Umbilical cord (tissue), 2 donors: ENCODE measurements around the gene DIS3L. TPM values are rescaled to one million over a fixed set of nuclear protein-coding genes. Genes with fewer than 3 reads are reported as not detected.
"Not testable (repeated sequence)": the region's sequence is repeated elsewhere in the genome, so short reads cannot be mapped to it uniquely, and the experiment has no call there.

Experiments
- DNase-seq: peaks from one replicate; pipeline ENCODE4 v3.0.0-alpha.2; 2015; ENCODE audit warnings: low spot score
- total RNA-seq: library from RNA; depleted of rRNA; stranded (reverse); fragments of >200 nt; gene quantifications from one replicate; pipeline ENCODE4 v1.2.3, GENCODE V29; 2014; ENCODE audit warnings: low replicate concordance; ENCODE audit not compliant: insufficient read depth

The DIS3L gene
- total RNA-seq, 1 donor from 2014 or later, result 22.4 TPM

DNA sequence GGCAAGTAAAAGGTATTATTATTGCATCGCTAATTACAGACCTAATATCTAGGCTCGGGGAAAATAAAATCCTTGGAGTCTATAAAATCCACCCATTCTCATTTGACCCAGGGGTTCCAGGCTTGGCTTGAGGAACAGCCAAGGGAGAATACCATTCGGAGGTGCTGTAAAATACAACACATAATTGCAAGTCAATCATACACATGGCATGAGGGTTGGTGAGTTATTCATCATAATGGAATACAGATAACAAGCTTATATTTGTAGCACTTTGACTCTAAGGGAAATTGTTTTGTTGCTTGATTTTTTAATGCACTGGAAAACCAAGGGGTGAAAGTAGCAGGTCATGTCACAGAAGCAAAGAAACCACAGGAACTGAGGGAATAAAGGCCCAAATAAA is 16.8 kb upstream of the DIS3L start:
- no peak for DNase-seq

DNA sequence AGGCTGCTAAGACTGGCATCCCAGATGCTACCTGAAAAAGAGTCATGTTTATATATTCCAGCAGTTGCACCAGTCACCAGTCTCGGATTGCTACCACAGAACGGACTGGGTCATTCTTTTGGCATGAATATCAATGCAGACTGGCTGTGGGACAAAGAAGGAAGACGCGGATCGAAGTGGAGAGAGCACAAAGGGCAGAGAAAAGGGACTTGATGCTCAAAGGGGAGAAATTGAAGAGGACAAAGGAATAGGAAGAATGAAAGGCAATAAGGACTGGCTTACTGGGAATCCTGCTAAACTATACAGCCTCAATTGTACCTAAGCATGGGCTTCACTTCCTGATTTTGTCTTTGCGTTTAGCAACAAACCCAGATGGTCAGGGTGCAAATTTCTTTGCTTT is 15.3 kb upstream of the DIS3L start:
- DNase-seq, result no peak

DNA sequence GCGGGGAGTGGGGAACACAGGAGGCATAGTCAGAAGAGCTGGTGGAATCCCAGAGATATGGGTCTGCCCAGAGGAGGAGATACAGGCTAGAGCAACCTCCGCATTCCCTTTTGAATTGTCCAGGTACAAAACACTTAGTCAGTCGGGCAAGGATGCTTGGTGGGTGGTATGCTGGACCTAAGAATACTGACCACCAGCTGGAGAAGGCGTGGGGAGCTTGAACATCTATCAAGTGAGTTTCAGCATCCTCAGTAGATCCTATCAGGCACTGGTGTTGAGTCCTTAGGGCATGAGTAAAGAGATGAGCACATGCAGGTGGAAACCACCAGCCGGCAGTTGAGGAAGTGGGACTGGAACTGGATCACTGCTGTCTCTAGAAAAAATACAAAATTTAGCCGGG is 14.7 kb upstream of the DIS3L start:
- no peak for DNase-seq

DNA sequence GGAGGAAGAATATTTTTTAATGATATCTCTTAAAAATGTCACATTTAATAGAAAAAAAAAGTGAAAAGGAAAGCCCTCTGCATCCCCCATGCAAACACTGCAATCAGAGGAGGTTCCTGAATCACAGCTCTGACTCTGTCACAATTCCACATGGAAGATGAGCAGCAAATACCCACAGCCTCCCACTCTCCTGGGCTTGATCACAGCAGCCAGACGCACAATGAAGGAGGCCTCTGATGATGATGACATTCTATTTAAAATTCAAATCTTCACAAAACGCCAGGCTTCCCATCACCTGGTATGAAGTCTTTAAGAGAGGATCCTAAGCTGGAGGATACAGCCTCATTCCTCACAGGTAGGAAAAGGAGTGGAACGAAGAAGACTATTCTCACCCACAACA is 9.1 kb upstream of the DIS3L start:
- peak; percentile 10 for DNase-seq

DNA sequence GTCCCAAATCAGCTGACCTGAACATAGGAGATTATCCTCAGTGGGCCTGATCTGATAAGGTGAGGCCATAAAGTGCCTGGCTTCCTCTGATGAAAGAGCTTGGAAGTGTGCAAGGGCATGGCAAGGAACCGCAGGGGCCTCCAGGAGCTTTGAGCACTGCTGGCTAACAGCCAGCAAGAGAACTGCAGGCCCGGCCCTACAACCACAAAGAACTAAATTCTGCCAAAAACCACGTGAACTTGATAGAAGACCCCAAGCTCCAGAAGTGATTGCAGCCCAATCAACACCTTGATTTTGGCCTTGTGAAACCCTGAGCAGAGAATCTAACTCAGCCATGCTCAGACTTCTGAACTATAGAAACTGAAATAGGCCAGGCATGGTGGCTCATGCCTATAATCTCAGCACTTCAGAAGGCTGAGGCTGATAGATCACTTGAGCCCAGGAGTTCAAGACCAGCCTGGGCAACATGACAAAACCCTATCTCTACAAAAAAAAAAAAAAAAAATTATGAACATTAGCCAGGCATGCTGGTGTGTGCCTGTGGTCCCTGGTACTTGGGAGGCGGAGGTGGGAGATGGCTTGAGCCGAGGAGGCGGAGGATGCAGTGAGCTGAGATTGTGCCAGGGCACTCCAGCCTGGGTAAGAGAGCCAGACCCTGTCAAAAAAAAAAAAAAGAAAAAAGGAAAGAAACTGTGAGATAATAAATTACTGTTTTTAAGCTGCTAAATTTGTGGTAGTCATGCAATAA is 7.7 kb upstream of the DIS3L start:
- DNase-seq, result peak; percentile 70

DNA sequence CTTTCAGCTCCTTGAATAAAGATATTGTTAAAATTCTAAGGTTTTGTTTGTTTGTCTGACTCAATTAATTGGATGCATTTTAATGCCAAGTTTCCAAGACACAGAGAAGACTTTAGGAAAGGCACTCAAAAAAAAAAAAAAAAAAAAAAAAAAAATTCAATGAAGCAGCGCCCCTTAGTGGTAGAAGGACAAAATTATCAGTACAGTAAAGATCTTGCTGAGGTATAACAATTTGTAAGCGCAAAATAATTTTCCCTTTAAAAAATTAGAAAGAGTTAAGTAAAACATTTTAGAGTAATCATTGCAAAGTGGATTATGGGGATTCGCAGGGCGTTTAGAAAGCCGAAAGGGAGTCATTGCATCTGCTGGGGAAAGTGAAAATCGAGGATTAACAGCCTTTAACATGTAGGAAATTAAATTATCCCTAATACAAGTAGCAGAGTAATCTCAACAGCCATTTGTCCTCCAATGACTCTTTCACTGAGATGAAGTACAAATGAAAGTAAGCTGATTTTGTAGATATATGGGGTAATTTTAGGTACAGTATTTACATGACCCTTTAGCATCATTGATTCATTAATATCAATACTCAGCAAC is 5.8 kb upstream of the DIS3L start:
- peak; percentile 70 for DNase-seq

DNA sequence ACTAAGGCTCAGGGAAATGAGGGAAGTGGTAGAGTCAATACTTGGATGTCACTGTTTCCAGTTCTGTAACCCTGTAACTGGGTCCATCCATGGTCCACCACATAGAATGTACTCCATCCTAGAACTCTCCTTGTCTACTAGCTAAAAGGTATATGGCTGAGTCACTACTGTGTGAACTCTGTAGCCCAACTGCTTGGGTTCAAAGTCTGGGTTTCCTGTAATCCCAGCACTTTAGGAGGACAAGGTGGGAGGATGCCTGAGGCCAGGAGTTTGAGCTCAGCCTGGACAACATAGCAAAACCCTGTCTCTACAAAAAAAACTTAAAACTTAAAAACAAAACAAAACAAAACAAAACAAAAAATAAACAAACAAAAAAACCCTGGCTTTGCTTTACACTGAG is 5.3 kb upstream of the DIS3L start:
- DNase-seq, result no peak

DNA sequence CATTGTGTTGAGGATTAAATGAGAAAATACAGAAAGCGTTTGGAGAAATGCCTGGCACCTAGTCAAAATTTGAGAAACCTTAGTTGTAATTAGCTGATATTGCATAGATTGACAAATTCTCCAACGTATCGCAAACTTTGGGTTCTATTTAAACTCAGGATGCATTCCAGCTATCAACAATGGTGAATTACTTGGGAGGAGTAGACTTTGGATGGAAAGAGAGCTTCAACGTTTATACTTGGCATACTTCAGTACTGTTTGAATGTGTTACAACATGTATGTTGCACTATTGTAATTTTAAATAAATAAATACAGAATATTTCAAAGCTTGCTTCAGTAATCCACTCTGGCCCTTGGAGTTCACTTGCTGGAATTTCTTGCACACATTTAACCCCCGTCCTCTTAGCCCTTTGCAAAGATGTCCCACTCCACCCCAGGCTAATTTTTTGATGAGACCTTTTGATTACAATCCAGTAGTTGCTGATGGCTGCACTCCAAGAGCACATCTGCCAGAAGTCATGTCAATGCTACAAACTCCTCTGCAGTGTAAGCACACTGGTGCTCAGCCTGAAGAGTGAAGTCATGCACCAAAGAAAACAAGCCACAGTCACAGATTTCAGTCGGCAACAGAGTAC is 4.7 kb upstream of the DIS3L start:
- no peak for DNase-seq

DNA sequence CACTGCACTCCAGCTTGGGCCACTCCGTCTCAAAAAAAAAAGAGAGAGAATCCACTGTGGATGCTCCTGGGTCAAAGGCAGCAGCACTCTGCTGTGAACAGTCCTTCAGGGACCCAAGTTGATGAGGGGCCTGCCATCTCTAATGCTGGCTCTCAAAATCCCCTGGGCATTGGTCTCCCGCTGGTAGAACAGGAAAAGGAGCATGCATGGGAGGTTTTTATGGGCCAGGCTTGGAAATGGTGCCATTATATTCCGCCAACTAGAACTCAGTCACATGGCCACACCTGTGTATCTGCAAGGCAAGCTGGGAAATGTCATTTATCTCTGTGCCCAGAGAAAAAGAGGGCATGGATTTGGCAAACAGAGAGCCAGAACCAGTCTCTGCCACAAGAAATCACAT is 3.4 kb upstream of the DIS3L start:
- DNase-seq, result no peak

DNA sequence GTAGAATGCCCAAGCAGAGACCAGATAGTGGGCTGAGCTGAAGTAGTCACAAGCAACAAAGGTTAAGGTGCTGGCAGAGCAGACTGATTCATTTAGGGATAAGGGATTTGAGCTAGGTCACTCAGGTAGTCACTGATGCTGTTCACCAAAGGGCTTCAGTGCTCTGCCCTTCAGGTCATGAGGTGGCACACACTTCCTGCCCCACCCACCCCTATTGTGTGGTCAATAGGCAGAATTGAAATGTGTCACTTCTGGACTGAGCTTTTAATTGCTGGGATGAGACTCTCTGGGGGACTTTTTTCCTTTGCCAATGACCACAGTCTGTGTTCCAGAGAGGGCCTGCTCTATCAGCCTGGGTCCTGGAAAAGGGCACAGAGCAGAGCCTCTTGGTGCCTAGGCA is 2.9 kb upstream of the DIS3L start:
- no peak for DNase-seq

DNA sequence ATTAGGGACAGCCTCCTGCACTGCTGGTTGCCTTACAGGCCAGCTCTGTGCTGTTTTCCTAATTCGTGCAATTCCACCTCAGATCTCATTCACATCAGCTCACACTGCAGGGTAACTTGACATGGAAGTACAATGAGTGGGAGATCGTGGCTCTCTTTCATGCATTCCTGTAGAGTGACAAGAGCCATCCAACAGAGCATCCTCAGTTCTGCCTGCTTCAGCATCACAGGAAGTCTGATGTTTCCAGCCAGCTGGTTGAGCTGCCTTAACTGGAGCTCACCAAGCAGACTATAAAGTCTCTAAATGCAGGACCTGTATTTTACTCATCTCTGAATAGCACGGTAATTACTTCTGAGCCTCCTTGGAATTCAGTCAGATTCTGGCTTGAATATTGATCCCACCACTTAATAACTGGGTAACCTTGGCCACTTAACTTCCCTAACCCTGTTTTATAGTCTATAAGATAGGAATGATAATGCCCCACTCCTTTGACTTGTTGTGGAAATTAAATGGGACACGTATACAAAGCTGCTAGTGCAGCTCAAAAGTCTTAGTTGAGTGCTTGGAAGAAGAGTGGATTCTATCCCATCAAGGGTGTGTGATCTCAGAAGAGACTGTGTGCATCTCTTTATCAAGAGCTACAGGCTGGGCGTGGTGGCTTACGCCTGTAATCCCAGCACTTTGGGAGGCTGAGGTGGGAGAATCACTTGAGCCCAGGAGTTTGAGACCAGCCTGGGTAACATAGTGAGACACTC is 1.4 kb upstream of the DIS3L start:
- DNase-seq, result peak; percentile 59

DNA sequence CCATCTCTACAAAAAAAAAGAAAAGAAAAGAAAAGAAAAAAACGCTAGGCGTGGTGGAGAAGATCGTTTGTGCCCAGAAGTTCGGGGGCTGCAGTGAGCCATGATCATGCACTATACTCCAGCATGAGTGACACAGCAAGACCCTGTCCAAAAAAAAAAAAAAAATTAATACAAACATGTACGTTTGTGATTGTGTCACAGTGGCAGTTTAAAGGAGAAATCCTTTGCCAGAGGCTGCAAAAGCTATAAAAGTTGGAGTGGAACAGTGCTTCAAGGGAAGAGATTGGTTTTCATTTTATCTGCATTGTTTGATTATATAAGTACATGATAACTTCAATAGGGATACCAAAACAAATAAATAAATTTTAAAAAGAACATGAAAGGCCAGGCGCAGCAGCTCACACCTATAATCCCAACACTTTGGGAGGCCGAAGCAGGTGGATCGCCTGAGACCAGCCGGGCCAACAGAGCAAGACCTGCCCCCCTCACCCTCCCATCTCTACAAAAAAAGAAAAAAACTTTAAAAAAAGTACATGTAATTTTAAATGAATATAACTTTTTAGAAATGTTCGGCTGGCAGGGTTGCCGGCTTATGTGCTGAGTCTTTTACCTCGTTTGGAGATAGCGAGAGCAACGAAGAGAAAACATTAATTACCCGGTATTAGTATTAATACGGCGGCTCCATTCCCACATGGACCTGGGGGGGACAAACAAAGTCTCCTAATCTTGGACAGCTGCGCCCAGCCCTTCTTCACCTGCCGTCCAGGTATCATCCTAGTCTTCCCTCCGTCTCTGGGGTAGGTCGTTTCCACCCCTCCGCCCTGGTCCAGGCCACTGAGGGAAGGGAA is 573 bp upstream of the DIS3L start:
- DNase-seq, result peak; percentile 3

DNA sequence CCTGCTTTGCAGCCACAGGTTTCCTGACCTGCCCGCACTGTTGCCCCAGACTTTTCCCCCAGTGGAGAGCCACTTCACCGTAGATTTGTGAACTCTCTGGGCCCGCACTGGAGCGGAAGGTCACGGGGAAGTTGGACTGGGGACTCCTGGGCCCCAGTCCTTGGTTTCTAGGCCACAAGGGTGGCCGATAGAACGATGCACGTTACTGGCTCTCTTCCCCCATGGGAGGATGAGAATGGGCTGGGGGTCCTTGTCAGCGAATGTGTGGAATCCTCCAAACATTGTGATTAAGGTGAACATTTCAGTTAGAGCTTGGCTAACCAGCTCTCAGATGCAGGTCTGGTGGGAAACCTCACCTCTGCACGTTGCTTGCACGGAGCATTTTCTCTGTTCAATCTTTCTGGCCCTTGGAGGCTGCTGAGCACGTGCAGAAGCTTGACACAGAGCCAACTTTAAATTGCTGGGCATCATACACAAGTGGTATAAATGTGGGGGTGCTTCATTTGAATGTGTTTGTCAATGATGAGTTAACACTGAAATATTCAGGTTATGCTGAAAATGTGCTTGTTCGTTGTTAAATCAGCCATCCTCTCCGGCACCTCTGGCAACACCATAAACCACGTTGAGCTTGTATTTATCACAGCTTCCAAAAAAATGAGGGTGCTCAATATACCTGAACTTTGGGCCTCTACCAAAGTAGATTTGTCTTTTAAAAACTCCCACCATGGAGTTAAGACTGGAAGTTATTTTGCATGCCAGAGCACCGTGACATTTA is 976 bp downstream of the DIS3L start:
- DNase-seq, result no peak

DNA sequence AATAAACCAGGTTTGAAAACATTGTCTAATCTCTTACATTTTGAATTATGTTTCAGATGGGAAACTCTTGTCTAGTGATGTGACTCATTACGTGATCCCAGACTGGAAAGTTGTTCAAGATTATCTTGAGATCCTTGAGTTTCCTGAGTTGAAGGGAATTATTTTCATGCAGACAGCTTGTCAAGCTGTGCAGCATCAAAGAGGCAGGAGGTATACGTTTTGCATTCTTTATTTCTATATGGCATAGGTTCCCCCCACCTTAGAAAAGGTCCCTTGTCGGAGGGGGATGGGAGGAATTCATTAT is 1.5 kb downstream of the DIS3L start:
- peak; percentile 83 for DNase-seq

DNA sequence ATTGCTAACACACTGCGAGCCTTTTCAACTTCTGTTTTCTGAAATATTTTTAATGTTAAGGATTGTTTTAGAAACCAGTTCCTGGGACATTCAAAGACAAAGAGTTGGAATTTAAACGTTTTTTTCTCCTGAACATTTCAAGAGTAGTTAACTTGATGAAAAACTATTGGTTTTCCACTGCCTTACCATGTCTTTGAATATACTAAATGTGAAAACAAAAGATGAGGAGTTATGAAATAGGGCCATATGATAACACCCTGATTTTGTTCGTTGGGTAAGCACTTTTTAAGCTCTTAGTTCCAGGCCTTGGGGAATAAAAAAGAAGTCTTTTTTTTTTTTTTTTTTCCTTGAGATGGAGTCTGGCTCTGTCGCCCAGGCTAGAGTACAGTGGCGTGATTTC is 2.8 kb downstream of the DIS3L start:
- DNase-seq, result no peak

DNA sequence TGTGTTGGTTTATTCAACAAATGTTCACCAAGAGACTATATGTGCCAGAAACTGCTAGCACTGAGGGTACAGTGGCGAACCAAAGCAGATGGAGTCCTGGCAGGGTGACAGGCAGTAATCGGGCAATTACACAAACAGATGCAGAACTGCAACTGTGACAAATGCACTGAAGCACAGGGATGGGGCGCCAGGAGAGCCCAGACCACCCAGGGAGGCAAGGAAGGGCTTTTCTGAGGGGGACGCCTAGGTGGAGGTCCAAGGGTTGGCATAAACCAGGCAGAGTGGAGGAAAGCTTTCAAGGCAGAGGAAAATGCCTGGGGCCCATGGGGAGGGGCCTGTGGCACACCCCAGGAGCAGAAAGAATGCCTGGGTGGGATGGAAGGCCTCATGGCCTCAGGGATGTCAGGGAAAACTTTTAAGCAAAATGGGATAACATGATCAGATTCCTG is 5.5 kb downstream of the DIS3L start:
- DNase-seq, result no peak

DNA sequence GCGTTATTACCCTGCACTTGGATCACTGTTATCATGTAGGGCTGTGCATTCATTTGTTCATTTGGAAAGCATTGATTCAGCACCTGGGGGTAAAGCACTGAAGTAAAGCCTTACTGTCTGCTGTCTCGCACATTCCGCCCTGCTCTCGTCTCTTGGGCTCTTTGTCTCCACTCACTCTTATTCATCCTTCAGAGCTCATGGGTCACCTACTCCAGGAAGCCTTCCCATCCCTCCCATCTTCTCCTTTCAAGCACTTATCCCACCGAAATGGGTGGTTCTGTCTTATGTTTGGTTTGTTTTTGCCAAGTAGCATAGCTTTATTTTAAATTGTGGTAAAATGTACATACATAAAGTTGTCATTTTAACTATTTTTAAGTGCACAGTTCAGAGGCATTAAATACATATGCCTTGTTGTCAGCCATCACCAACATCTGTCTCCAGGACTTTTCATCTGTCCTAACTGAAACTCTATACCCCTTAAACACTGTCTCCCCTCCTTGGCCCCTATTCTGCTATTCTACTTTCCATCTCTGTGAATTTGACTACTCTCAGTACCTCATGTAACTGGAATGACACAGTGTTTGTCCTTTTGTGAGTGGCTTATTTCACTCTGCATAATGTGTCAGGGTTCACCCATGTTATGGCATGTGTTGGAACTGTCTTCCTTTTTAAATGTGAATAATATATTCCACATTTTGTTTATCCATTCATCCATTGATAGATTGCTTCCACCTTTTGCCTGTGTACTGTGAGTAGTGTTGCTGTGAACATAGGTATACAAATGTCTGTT is 9.3 kb downstream of the DIS3L start:
- no peak for DNase-seq

DNA sequence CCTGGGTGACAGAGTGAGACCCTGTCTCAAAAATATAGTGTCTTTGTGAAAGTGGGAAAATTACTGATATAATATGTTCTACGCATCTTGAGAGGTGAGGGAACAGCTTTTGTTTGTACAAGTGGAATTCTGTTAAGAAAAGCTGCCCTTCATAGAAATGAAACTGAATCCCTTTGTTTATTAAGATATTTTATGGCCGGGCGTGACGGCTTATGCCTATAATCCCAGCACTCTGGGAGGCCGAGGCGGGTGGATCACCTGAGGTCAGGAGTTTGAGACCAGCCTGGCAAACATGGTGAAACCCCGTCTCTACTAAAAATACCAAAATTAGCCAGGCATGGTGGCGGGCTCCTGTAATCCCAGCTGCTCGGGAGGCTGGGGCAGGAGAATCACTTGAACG is 11.1 kb downstream of the DIS3L start:
- not testable (repeated sequence) for DNase-seq

DNA sequence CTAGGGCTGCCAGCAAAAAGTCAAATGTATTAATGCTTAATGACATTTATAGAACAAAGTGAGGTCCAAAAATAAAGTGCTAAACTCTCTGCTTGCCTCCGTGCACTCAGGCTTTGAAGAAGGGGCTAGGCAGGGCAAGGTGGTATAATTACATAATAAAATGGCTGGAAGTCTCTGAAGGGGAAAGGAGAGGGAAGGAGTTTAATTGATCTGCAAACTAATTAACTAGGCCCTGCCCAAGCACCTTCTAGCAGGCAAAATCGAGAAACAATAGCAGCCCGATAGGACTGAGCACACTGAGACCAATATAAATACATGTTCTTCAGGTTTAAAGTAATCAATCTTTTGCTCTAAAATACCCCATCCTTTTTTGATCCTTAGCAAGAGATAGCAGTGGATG is 13.0 kb downstream of the DIS3L start:
- no peak for DNase-seq

DNA sequence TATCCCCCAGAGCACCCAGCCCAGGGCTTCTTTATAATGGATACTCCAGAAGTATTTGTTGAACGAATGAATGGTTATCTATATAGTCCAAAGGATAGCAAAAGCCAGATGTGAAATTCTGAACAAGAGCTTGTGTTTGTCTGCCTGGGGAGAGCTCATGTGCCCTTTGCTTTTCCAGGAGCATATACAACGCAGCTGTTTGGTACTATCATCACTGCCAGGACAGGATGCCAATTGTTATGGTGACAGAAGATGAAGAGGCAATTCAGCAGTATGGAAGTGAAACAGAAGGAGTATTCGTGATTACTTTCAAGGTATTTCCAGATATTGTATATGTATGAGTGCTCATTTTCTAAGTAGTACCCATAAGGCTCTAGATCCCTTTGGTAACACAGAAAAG is 15.2 kb downstream of the DIS3L start:
- no peak for DNase-seq
